IMR-90 (cell line): ENCODE measurements around the gene PTPRK. TPM values are rescaled to one million over a fixed set of nuclear protein-coding genes. Genes with fewer than 3 reads are reported as not detected.

Experiments
- ATAC-seq: fragments of 200-7000 bp; cut with Tn5 transposase; 2 replicates; pipeline ENCODE4 v1.9.1; 2020; ENCODE audit warnings: low read depth, mild to moderate bottlenecking, moderate library complexity
- BruUV-seq: library from RNA; stranded (reverse); fragments of 400-500 nt; replicated peaks from 2 replicates; lab custom pipeline; 2021; lab: Mats Ljungman, UMichigan
- CTCF ChIA-PET: fragments of 300-600 bp; formaldehyde crosslinking; extraction: SDS; loops from one replicate; lab custom pipeline; 2021; ENCODE audit warnings: antibody characterized with exemption; lab: Yijun Ruan, JAX
- POLR2A ChIA-PET: fragments of 300-600 bp; sonication (Branson Sonifier 250); formaldehyde crosslinking; loops from one replicate; lab custom pipeline; 2022; ENCODE audit warnings: antibody characterized with exemption; ENCODE audit not compliant: unreplicated experiment; lab: Charles Lee
- DNase-seq: peaks from one replicate; pipeline ENCODE4 v3.0.0; 2013
- H2AFZ ChIP-seq: replicated peaks from 2 replicates; pipeline ENCODE3; 2013; ENCODE audit warnings: low read length, mild to moderate bottlenecking; ENCODE audit not compliant: poor library complexity
- H2AK5ac ChIP-seq: 2 replicates; pipeline ENCODE4 v1.6.1; 2013; ENCODE audit warnings: low read depth, low read length, inconsistent platforms
- H2AK9ac ChIP-seq: replicated peaks from 2 replicates; pipeline ENCODE3; 2013; ENCODE audit warnings: mild to moderate bottlenecking, low read depth, low read length, moderate library complexity; ENCODE audit not compliant: poor library complexity
- H2BK120ac ChIP-seq: 2 replicates; pipeline ENCODE4 v1.6.1; 2013; ENCODE audit warnings: low read depth, low read length, inconsistent platforms
- H2BK15ac ChIP-seq: 3 replicates; pipeline ENCODE4 v1.6.1; 2013; ENCODE audit warnings: low read depth, low read length, inconsistent platforms
- H2BK20ac ChIP-seq: 2 replicates; pipeline ENCODE4 v1.6.1; 2013; ENCODE audit warnings: low read depth, mild to moderate bottlenecking, inconsistent platforms, low read length, moderate library complexity
- H2BK5ac ChIP-seq: 2 replicates; pipeline ENCODE4 v1.6.1; 2013; ENCODE audit warnings: mild to moderate bottlenecking, low read depth, low read length, inconsistent platforms; ENCODE audit not compliant: poor library complexity, severe bottlenecking
- H3K14ac ChIP-seq: replicated peaks from 2 replicates; pipeline ENCODE4 v1.6.1; 2013; ENCODE audit warnings: low read depth, low read length, inconsistent platforms
- H3K18ac ChIP-seq: 2 replicates; pipeline ENCODE4 v1.6.1; 2013; ENCODE audit warnings: low read depth, low read length, control low read depth
- H3K23ac ChIP-seq: 2 replicates; pipeline ENCODE4 v1.6.1; 2013; ENCODE audit warnings: low read depth, low read length, inconsistent platforms
- H3K27ac ChIP-seq: 2 replicates; pipeline ENCODE4 v1.5.1; 2013; ENCODE audit warnings: mild to moderate bottlenecking, control low read depth, low read length; ENCODE audit not compliant: insufficient read depth
- H3K27me3 ChIP-seq: 2 replicates; pipeline ENCODE4 v1.6.1; 2013; ENCODE audit warnings: low read length; ENCODE audit not compliant: control insufficient read depth, insufficient read depth
- H3K36me3 ChIP-seq: 2 replicates; pipeline ENCODE4 v1.6.1; 2013; ENCODE audit warnings: low read length, mixed read lengths; ENCODE audit not compliant: control insufficient read depth, insufficient read depth
- H3K4ac ChIP-seq: 2 replicates; pipeline ENCODE4 v1.6.1; 2013; ENCODE audit warnings: low read depth, low read length, inconsistent platforms
- H3K4me1 ChIP-seq: 2 replicates; pipeline ENCODE4 v1.6.1; 2013; ENCODE audit warnings: low read length, mixed read lengths; ENCODE audit not compliant: control insufficient read depth, insufficient read depth
- H3K4me2 ChIP-seq: 2 replicates; pipeline ENCODE4 v1.6.1; 2013; ENCODE audit warnings: low read depth, mild to moderate bottlenecking, control low read depth, low read length, moderate library complexity
- H3K4me3 ChIP-seq: 2 replicates; pipeline ENCODE4 v1.5.1; 2013; ENCODE audit warnings: low read depth, mild to moderate bottlenecking, control low read depth, low read length, moderate library complexity; ENCODE audit not compliant: insufficient read depth
- H3K56ac ChIP-seq: 2 replicates; pipeline ENCODE4 v1.6.1; 2013; ENCODE audit warnings: low read length, inconsistent platforms; ENCODE audit not compliant: insufficient read depth; ENCODE audit errors: extremely low read depth
- H3K79me1 ChIP-seq, 2 experiments: 2 replicates each; pipeline ENCODE4 v1.6.1; 2013; ENCODE audit warnings: low read length in 2 of 2, inconsistent platforms in 1 of 2, low read depth in 1 of 2
- H3K9ac ChIP-seq: 2 replicates; pipeline ENCODE4 v1.6.1; 2013; ENCODE audit warnings: low read depth, low read length, control low read depth
- H3K9me1 ChIP-seq: 2 replicates; pipeline ENCODE4 v1.6.1; 2013; ENCODE audit warnings: low read length, inconsistent platforms; ENCODE audit not compliant: insufficient read depth
- H3K9me3 ChIP-seq: 2 replicates; pipeline ENCODE4 v1.6.1; 2013; ENCODE audit warnings: low read length; ENCODE audit not compliant: control insufficient read depth, insufficient read depth
- H4K20me1 ChIP-seq: 2 replicates; pipeline ENCODE4 v1.6.1; 2013; ENCODE audit warnings: low read length, inconsistent platforms; ENCODE audit not compliant: insufficient read depth
- H4K5ac ChIP-seq: 2 replicates; pipeline ENCODE4 v1.6.1; 2013; ENCODE audit warnings: mild to moderate bottlenecking, low read depth, low read length, control low read depth
- H4K8ac ChIP-seq, 2 experiments: 2 replicates each; pipeline ENCODE4 v1.6.1; 2013; ENCODE audit warnings: low read depth in 2 of 2, low read length in 2 of 2, control low read depth in 1 of 2, inconsistent platforms in 1 of 2
- H4K91ac ChIP-seq: 2 replicates; pipeline ENCODE4 v1.6.1; 2013; ENCODE audit warnings: low read depth, low read length, inconsistent platforms; ENCODE audit not compliant: insufficient read depth
- BHLHE40 ChIP-seq: fragments of 150-350 bp; IDR thresholded peaks from 2 replicates; pipeline ENCODE4 v1.6.1; 2016; ENCODE audit warnings: mild to moderate bottlenecking, low read depth, low read length
- CEBPB ChIP-seq: IDR thresholded peaks from 2 replicates; pipeline ENCODE4 v1.6.1; 2012; ENCODE audit warnings: low read depth, low read length, improper control_type of control experiment
- CHD1 ChIP-seq: IDR thresholded peaks from 2 replicates; pipeline ENCODE4 v1.6.1; 2012; ENCODE audit warnings: low read depth, low read length, improper control_type of control experiment
- FOS ChIP-seq: fragments of 150-350 bp; IDR thresholded peaks from 2 replicates; pipeline ENCODE4 v1.6.1; 2016; ENCODE audit warnings: low read depth, low read length
- MAFK ChIP-seq: IDR thresholded peaks from 2 replicates; pipeline ENCODE4 v1.6.1; 2012; ENCODE audit warnings: low read depth, low read length, improper control_type of control experiment
- MAZ ChIP-seq: IDR thresholded peaks from 2 replicates; pipeline ENCODE4 v1.6.1; 2012; ENCODE audit warnings: low read depth, mild to moderate bottlenecking, low read length, improper control_type of control experiment, moderate library complexity, borderline replicate concordance
- MXI1 ChIP-seq: IDR thresholded peaks from 2 replicates; pipeline ENCODE4 v1.6.1; 2012; ENCODE audit warnings: low read depth, mild to moderate bottlenecking, low read length, moderate library complexity, borderline replicate concordance
- NFE2L2 ChIP-seq: fragments of 150-350 bp; IDR thresholded peaks from 2 replicates; pipeline ENCODE4 v1.6.1; 2016; ENCODE audit warnings: low read depth, mild to moderate bottlenecking, low read length
- POLR2A ChIP-seq: IDR thresholded peaks from 2 replicates; pipeline ENCODE4 v1.6.1; 2012; ENCODE audit warnings: mild to moderate bottlenecking, low read depth, low read length
- RAD21 ChIP-seq: IDR thresholded peaks from 2 replicates; pipeline ENCODE4 v1.6.1; 2012; ENCODE audit warnings: low read length, improper control_type of control experiment
- RCOR1 ChIP-seq: IDR thresholded peaks from 2 replicates; pipeline ENCODE4 v1.6.1; 2012; ENCODE audit warnings: mild to moderate bottlenecking, low read length, improper control_type of control experiment; ENCODE audit not compliant: insufficient replicate concordance
- RFX5 ChIP-seq: IDR thresholded peaks from 2 replicates; pipeline ENCODE4 v1.8.0; 2012; ENCODE audit warnings: low read depth, mild to moderate bottlenecking, low read length, moderate library complexity
- SMC3 ChIP-seq: fragments of 150-350 bp; IDR thresholded peaks from 2 replicates; pipeline ENCODE4 v1.6.1; 2016; ENCODE audit warnings: low read depth, mild to moderate bottlenecking, antibody characterized with exemption, low read length, moderate library complexity
- USF2 ChIP-seq: fragments of 150-350 bp; IDR thresholded peaks from 2 replicates; pipeline ENCODE4 v1.6.1; 2017; ENCODE audit warnings: mild to moderate bottlenecking, antibody characterized with exemption, low read length, low read depth
- WGBS, 2 experiments: methylation state at CpG; one replicate each; pipeline versions ENCODE4 v1.1.5 to v1.1.7; 2013; ENCODE audit warnings: missing lambda C conversion rate in 2 of 2; ENCODE audit not compliant: insufficient read length in 1 of 2; ENCODE audit errors: extremely low coverage in 2 of 2; 5-methylcytosine and 5-hydroxymethylcytosine counted together
- dilution Hi-C: fragments of 300-500 bp; cut with HindIII; formaldehyde crosslinking; loops from one replicate; pipeline ENCODE4 v1.14.3; 2018; ENCODE audit warnings: low sequenced_read_pairs; ENCODE audit not compliant: unreplicated experiment
- in situ Hi-C: fragments of 300-500 bp; cut with MboI; formaldehyde crosslinking; loops from 3 replicates; pipeline ENCODE4 v1.14.3; 2019; ENCODE audit warnings: low sequenced_read_pairs, inconsistent platforms, mixed read lengths
- intact Hi-C: fragments of 100-400 bp; cut with micrococcal nuclease; formaldehyde crosslinking; loops from 2 replicates; pipeline ENCODE4 v1.10.0; 2022
- polyA plus RNA-seq, 3 experiments: library from polyadenylated mRNA; depleted of rRNA; stranded (reverse); fragments of >200 nt; gene quantifications; 2 replicates each; pipeline ENCODE4 v1.2.3, GENCODE V29; 2012; ENCODE audit warnings: low replicate concordance in 1 of 3
- total RNA-seq: library from RNA; depleted of rRNA; stranded (reverse); fragments of >200 nt; gene quantifications from 2 replicates; pipeline ENCODE4 v1.2.3, GENCODE V29; 2012
- TF ChIP-seq, protein P1 (sequence below): conservative IDR thresholded peaks from 2 replicates; pipeline ENCODE4 v1.5.1; 2012; ENCODE audit warnings: mild to moderate bottlenecking, low read depth, low read length, improper control_type of control experiment

PTPRK gene
- total and polyA plus RNA-seq, 2 of the 4 experiments (the other 2 are of a cell fraction) = 18.0 to 80.8 TPM

GRCh38 chr6:127933852-127934840 lies 586.3 kb downstream of the PTPRK start:
- Histone ChIP-seq H3K4me3 (no peak overlapping the region), H2BK5ac (no peak overlapping the region), H3K14ac (no peak overlapping the region), H3K4ac (no peak overlapping the region), H4K20me1 (no peaks in the 10 kb centered on the region), H4K91ac (no peak overlapping the region), H2AFZ (no peak overlapping the region), H3K27ac (no peak overlapping the region), H2BK20ac (no peak overlapping the region), H3K36me3 (no peaks in the 10 kb centered on the region), H3K4me2 (no peak overlapping the region), H4K8ac (no peak overlapping the region), H3K9me1 (no peaks in the 10 kb centered on the region), H3K9ac (no peak overlapping the region), H2AK9ac (no peak overlapping the region), H2AK5ac (no peak overlapping the region), H3K23ac (no peak overlapping the region), H2BK15ac (no peak overlapping the region), H3K18ac (no peak overlapping the region), H4K5ac (no peak overlapping the region), H3K79me1 (no peaks in the 10 kb centered on the region), H3K27me3 (no peaks in the 10 kb centered on the region), H3K9me3 (peaks cover 5% of the 10 kb centered on the region), H3K56ac (no peak overlapping the region), H2BK120ac (no peak overlapping the region), H3K4me1 (no peaks in the 10 kb centered on the region; the same call in 1 of the 2 replicates)
- DNase-seq (no peak), ATAC-seq (no peak)
- dilution Hi-C loops = no loop called here
- no CpG with 5 or more reads among the region's 7 CpGs for WGBS, 2 experiments
- intact Hi-C loops = no loop called here
- POLR2A ChIA-PET = no interaction called here
- CTCF ChIA-PET = no interaction called here
- in situ Hi-C loops = no loop called here
- BruUV-seq = no TSS peak
- no peak for TF ChIP-seq SMC3
- TF ChIP-seq MAFK = no peak
- TF ChIP-seq CHD1 = no peak
- TF ChIP-seq POLR2A = no peak
- TF ChIP-seq BHLHE40 = no peak
- no peak for TF ChIP-seq FOS
- TF ChIP-seq USF2 = no peak
- TF ChIP-seq MAZ = no peak
- TF ChIP-seq, protein P1, sequence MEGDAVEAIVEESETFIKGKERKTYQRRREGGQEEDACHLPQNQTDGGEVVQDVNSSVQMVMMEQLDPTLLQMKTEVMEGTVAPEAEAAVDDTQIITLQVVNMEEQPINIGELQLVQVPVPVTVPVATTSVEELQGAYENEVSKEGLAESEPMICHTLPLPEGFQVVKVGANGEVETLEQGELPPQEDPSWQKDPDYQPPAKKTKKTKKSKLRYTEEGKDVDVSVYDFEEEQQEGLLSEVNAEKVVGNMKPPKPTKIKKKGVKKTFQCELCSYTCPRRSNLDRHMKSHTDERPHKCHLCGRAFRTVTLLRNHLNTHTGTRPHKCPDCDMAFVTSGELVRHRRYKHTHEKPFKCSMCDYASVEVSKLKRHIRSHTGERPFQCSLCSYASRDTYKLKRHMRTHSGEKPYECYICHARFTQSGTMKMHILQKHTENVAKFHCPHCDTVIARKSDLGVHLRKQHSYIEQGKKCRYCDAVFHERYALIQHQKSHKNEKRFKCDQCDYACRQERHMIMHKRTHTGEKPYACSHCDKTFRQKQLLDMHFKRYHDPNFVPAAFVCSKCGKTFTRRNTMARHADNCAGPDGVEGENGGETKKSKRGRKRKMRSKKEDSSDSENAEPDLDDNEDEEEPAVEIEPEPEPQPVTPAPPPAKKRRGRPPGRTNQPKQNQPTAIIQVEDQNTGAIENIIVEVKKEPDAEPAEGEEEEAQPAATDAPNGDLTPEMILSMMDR = no peak
- no peak for TF ChIP-seq RCOR1
- TF ChIP-seq CEBPB = no peak
- no peak for TF ChIP-seq RAD21
- no peak for TF ChIP-seq MXI1
- no peak for TF ChIP-seq NFE2L2
- TF ChIP-seq RFX5 = no peak
